ENCODE data around the gene CCL16.
"Not testable (repeated sequence)": the region's sequence is repeated elsewhere in the genome, so short reads cannot be mapped to it uniquely, and the experiment has no call there.

The CCL16 gene

GRCh38 chr17:35965272-35965671 lies 16.0 kb downstream of the CCL16 start:
- Histone ChIP-seq H3K27ac (ENCODE audit: low read length) (no peak overlapping the region), H3K27me3 (ENCODE audit: control insufficient read depth, insufficient read depth, low read length) (no peaks in the 10 kb centered on the region), H3K36me3 (ENCODE audit: control insufficient read depth, low read depth, low read length) (no peaks in the 10 kb centered on the region), H3K4me1 (ENCODE audit: control insufficient read depth, low read depth, low read length) (peaks cover 3% of the 10 kb centered on the region), H3K9me3 (ENCODE audit: control insufficient read depth, low read depth, low read length) (no peaks in the 10 kb centered on the region), H3K4me3 (ENCODE audit: low read length) (no peak overlapping the region), H3K9ac (ENCODE audit: low read length) (no peak overlapping the region)

- no peak overlapping the region for H3K27ac ChIP-seq (ENCODE audit: low read length)
These were observed 17.6 kb downstream of the CCL16 start for GRCh38 chr17:35963663-35964062.

GRCh38 chr17:35953720-35954119 lies 27.6 kb downstream of the CCL16 start:
- no peak overlapping the region for H3K9ac ChIP-seq (ENCODE audit: low read length)
- H3K27me3 ChIP-seq (ENCODE audit: control insufficient read depth, insufficient read depth, low read length) = no peaks in the 10 kb centered on the region
- H3K9me3 ChIP-seq (ENCODE audit: control insufficient read depth, low read depth, low read length) = no peaks in the 10 kb centered on the region
- H3K27ac ChIP-seq (ENCODE audit: low read length) = no peak overlapping the region
- peaks cover 6% of the 10 kb centered on the region for H3K4me1 ChIP-seq (ENCODE audit: control insufficient read depth, low read depth, low read length)
- H3K36me3 ChIP-seq (ENCODE audit: control insufficient read depth, low read depth, low read length) = no peaks in the 10 kb centered on the region
- no peak overlapping the region for H3K4me3 ChIP-seq (ENCODE audit: low read length)

More at GRCh38 chr17:35963663-35964062, 17.6 kb downstream of the CCL16 start:
- Histone ChIP-seq H3K27me3 (ENCODE audit: control insufficient read depth, insufficient read depth, low read length) (no peaks in the 10 kb centered on the region), H3K36me3 (ENCODE audit: control insufficient read depth, low read depth, low read length) (no peaks in the 10 kb centered on the region), H3K9ac (ENCODE audit: low read length) (no peak overlapping the region), H3K9me3 (ENCODE audit: control insufficient read depth, low read depth, low read length) (no peaks in the 10 kb centered on the region), H3K4me1 (ENCODE audit: control insufficient read depth, low read depth, low read length) (no peaks in the 10 kb centered on the region), H3K4me3 (ENCODE audit: low read length) (no peak overlapping the region)

- H3K27me3 ChIP-seq (ENCODE audit: control insufficient read depth, insufficient read depth, low read length) = no peaks in the 10 kb centered on the region
- no peak overlapping the region for H3K4me3 ChIP-seq (ENCODE audit: low read length)
- H3K36me3 ChIP-seq (ENCODE audit: control insufficient read depth, low read depth, low read length) = no peaks in the 10 kb centered on the region
- H3K27ac ChIP-seq (ENCODE audit: low read length) = no peak overlapping the region
- peaks cover 6% of the 10 kb centered on the region for H3K4me1 ChIP-seq (ENCODE audit: control insufficient read depth, low read depth, low read length)
- no peak overlapping the region for H3K9ac ChIP-seq (ENCODE audit: low read length)
- no peaks in the 10 kb centered on the region for H3K9me3 ChIP-seq (ENCODE audit: control insufficient read depth, low read depth, low read length)
These were observed 31.9 kb downstream of the CCL16 start for GRCh38 chr17:35949401-35949800.

GRCh38 chr17:35948092-35948491 lies 33.2 kb downstream of the CCL16 start:
- no peaks in the 10 kb centered on the region for H3K4me1 ChIP-seq (ENCODE audit: control insufficient read depth, low read depth, low read length)
- H3K4me3 ChIP-seq (ENCODE audit: low read length) = no peak overlapping the region
- no peaks in the 10 kb centered on the region for H3K27me3 ChIP-seq (ENCODE audit: control insufficient read depth, insufficient read depth, low read length)
- no peak overlapping the region for H3K9ac ChIP-seq (ENCODE audit: low read length)
- H3K27ac ChIP-seq (ENCODE audit: low read length) = no peak overlapping the region
- H3K9me3 ChIP-seq (ENCODE audit: control insufficient read depth, low read depth, low read length) = no peaks in the 10 kb centered on the region
- no peaks in the 10 kb centered on the region for H3K36me3 ChIP-seq (ENCODE audit: control insufficient read depth, low read depth, low read length)

GRCh38 chr17:35947156-35947585 lies 34.1 kb downstream of the CCL16 start:
- no peak overlapping the region for H3K9ac ChIP-seq (ENCODE audit: low read length)
- H3K4me1 ChIP-seq (ENCODE audit: control insufficient read depth, low read depth, low read length) = no peaks in the 10 kb centered on the region
- no peaks in the 10 kb centered on the region for H3K9me3 ChIP-seq (ENCODE audit: control insufficient read depth, low read depth, low read length)
- H3K36me3 ChIP-seq (ENCODE audit: control insufficient read depth, low read depth, low read length) = no peaks in the 10 kb centered on the region
- H3K27me3 ChIP-seq (ENCODE audit: control insufficient read depth, insufficient read depth, low read length) = no peaks in the 10 kb centered on the region
- no peak overlapping the region for H3K27ac ChIP-seq (ENCODE audit: low read length)
- H3K4me3 ChIP-seq (ENCODE audit: low read length) = no peak overlapping the region

GRCh38 chr17:35944151-35944550 lies 37.1 kb downstream of the CCL16 start:
- no peaks in the 10 kb centered on the region for H3K4me1 ChIP-seq (ENCODE audit: control insufficient read depth, low read depth, low read length)
- H3K36me3 ChIP-seq (ENCODE audit: control insufficient read depth, low read depth, low read length) = no peaks in the 10 kb centered on the region
- no peak overlapping the region for H3K4me3 ChIP-seq (ENCODE audit: low read length)

GRCh38 chr17:35943537-35943936 lies 37.8 kb downstream of the CCL16 start, which contains the start of gene LYZL6:
TSS of gene LYZL6 (minus strand) at chr17:35943713. CDS start at chr17:35939356, 4,357 bp downstream.
- Histone ChIP-seq H3K27me3 (ENCODE audit: control insufficient read depth, insufficient read depth, low read length) (no peaks in the 10 kb centered on the region), H3K4me3 (ENCODE audit: low read length) (no peak within 1 kb of the TSS), H3K4me1 (ENCODE audit: control insufficient read depth, low read depth, low read length) (no peaks in the 10 kb centered on the region), H3K36me3 (ENCODE audit: control insufficient read depth, low read depth, low read length) (no peaks in the 10 kb centered on the region), H3K9ac (ENCODE audit: low read length) (no peak within 1 kb of the TSS), H3K9me3 (ENCODE audit: control insufficient read depth, low read depth, low read length) (no peaks in the 10 kb centered on the region), H3K27ac (ENCODE audit: low read length) (no peak within 1 kb of the TSS)

More at GRCh38 chr17:35944151-35944550, 37.1 kb downstream of the CCL16 start:
- Histone ChIP-seq H3K27me3 (ENCODE audit: control insufficient read depth, insufficient read depth, low read length) (no peaks in the 10 kb centered on the region), H3K9me3 (ENCODE audit: control insufficient read depth, low read depth, low read length) (no peaks in the 10 kb centered on the region), H3K27ac (ENCODE audit: low read length) (no peak overlapping the region), H3K9ac (ENCODE audit: low read length) (no peak overlapping the region)

GRCh38 chr17:35942588-35943186 lies 38.6 kb downstream of the CCL16 start:
- H3K9me3 ChIP-seq (ENCODE audit: control insufficient read depth, low read depth, low read length) = no peaks in the 10 kb centered on the region
- H3K4me3 ChIP-seq (ENCODE audit: low read length) = no peak overlapping the region
- no peaks in the 10 kb centered on the region for H3K27me3 ChIP-seq (ENCODE audit: control insufficient read depth, insufficient read depth, low read length)
- H3K9ac ChIP-seq (ENCODE audit: low read length) = no peak overlapping the region
- H3K4me1 ChIP-seq (ENCODE audit: control insufficient read depth, low read depth, low read length) = no peaks in the 10 kb centered on the region
- H3K27ac ChIP-seq (ENCODE audit: low read length) = no peak overlapping the region
- no peaks in the 10 kb centered on the region for H3K36me3 ChIP-seq (ENCODE audit: control insufficient read depth, low read depth, low read length)

GRCh38 chr17:35938492-35938891 lies 42.8 kb downstream of the CCL16 start:
- not testable (repeated sequence) for H3K36me3 ChIP-seq (ENCODE audit: control insufficient read depth, low read depth, low read length); H3K27ac ChIP-seq (ENCODE audit: low read length); H3K4me1 ChIP-seq (ENCODE audit: control insufficient read depth, low read depth, low read length); H3K9ac ChIP-seq (ENCODE audit: low read length); H3K27me3 ChIP-seq (ENCODE audit: control insufficient read depth, insufficient read depth, low read length); H3K9me3 ChIP-seq (ENCODE audit: control insufficient read depth, low read depth, low read length); H3K4me3 ChIP-seq (ENCODE audit: low read length)

GRCh38 chr17:35936063-35936462 lies 45.2 kb downstream of the CCL16 start:
- Histone ChIP-seq H3K27ac (ENCODE audit: low read length) (no peak overlapping the region), H3K9me3 (ENCODE audit: control insufficient read depth, low read depth, low read length) (no peaks in the 10 kb centered on the region), H3K4me1 (ENCODE audit: control insufficient read depth, low read depth, low read length) (peaks cover 8% of the 10 kb centered on the region), H3K36me3 (ENCODE audit: control insufficient read depth, low read depth, low read length) (no peaks in the 10 kb centered on the region), H3K9ac (ENCODE audit: low read length) (no peak overlapping the region), H3K27me3 (ENCODE audit: control insufficient read depth, insufficient read depth, low read length) (no peaks in the 10 kb centered on the region), H3K4me3 (ENCODE audit: low read length) (no peak overlapping the region)

- Histone ChIP-seq H3K9me3 (ENCODE audit: control insufficient read depth, low read depth, low read length) (no peaks in the 10 kb centered on the region), H3K36me3 (ENCODE audit: control insufficient read depth, low read depth, low read length) (no peaks in the 10 kb centered on the region), H3K9ac (ENCODE audit: low read length) (no peak overlapping the region), H3K27me3 (ENCODE audit: control insufficient read depth, insufficient read depth, low read length) (peaks cover 6% of the 10 kb centered on the region), H3K27ac (ENCODE audit: low read length) (no peak overlapping the region), H3K4me1 (ENCODE audit: control insufficient read depth, low read depth, low read length) (peaks cover 12% of the 10 kb centered on the region), H3K4me3 (ENCODE audit: low read length) (no peak overlapping the region)
These were observed 46.5 kb downstream of the CCL16 start for GRCh38 chr17:35934760-35935159.

Measured in iPS-18a (cell line).